Stimulated activated naive B cell treated with anti-CD40 and anti-IgM and Interleukin-4, amounts not matched to agents 10 μg/mL and 1 μg/mL and 100 μg/mL, for 72 hours (primary cell): ENCODE measurements around the gene TMEM248.
A peak's percentile ranks its signal among the peaks of the same experiment; 100 is the strongest.
"Not testable (repeated sequence)": the region's sequence is repeated elsewhere in the genome, so short reads cannot be mapped to it uniquely, and the experiment has no call there.

ENCODE experiments used
- ATAC-seq, 2 donors: fragments of 150-1000 bp; cut with Tn5 transposase; replicated peaks; 2 replicates each; pipeline ENCODE4 v1.10.0; 2021; ENCODE audit warnings: moderate library complexity in 1 of 2
- DNase-seq: peaks from one replicate; pipeline ENCODE4 v3.0.0; 2021
- H3K27ac Mint-ChIP-seq: one replicate; pipeline ENCODE4 v1.8.0; 2022; ENCODE audit warnings: mild to moderate bottlenecking, mixed read lengths
- H3K27me3 Mint-ChIP-seq, 2 donors: one replicate each; pipeline ENCODE4 v1.8.0; 2022; ENCODE audit warnings: mixed read lengths in 2 of 2
- H3K36me3 Mint-ChIP-seq, 2 donors: one replicate each; pipeline ENCODE4 v1.8.0; 2022; ENCODE audit warnings: mixed read lengths in 2 of 2, mild to moderate bottlenecking in 1 of 2
- H3K4me1 Mint-ChIP-seq, 2 donors: one replicate each; pipeline ENCODE4 v1.8.0; 2022; ENCODE audit warnings: mixed read lengths in 2 of 2, mild to moderate bottlenecking in 1 of 2
- H3K4me3 Mint-ChIP-seq, 2 donors: one replicate each; pipeline ENCODE4 v1.8.0; 2022; ENCODE audit warnings: mild to moderate bottlenecking in 2 of 2, mixed read lengths in 2 of 2, moderate library complexity in 1 of 2
- H3K9me3 Mint-ChIP-seq, 2 donors: one replicate each; pipeline ENCODE4 v1.8.0; 2022; ENCODE audit warnings: mixed read lengths in 2 of 2, mild to moderate bottlenecking in 1 of 2

The TMEM248 gene

DNA sequence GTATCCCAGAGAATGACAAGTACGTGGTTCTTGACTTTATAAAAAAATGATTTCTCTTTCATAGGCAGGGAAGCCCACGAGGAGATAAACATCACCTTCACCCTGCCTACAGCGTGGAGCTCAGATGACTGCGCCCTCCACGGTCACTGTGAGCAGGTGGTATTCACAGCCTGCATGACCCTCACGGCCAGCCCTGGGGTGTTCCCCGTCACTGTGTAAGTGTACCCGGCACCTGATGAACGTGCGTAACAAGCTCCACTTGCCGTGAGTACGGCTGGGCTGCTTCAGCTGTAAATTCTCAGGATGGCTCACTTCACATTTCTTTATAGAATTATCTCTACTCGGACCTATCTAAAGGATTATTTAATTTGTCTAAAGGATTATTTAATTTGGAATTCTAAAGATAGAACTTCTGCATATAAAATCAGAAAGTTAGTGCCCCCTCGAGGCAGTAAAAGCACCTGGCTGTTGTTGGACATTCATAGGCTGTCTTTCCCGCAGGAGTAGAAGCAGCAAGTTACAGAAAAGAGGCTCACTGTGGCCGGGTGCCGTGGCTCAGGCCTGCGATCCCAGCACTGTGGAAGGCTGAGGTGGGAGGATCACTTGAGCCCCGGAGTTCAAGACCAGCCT lies 27.6 kb downstream of the TMEM248 start:
- Mint-ChIP-seq H3K27ac (no peak overlapping the region), H3K4me3 (no peak overlapping the region), H3K4me1 (peaks cover 6 to 8% of the 10 kb centered on the region in 2 donors), H3K9me3 (no peaks in the 10 kb centered on the region), H3K36me3 (peaks cover 25 to 38% of the 10 kb centered on the region in 2 donors), H3K27me3 (no peaks in the 10 kb centered on the region)
- no peak for DNase-seq
- ATAC-seq = no peak

DNA sequence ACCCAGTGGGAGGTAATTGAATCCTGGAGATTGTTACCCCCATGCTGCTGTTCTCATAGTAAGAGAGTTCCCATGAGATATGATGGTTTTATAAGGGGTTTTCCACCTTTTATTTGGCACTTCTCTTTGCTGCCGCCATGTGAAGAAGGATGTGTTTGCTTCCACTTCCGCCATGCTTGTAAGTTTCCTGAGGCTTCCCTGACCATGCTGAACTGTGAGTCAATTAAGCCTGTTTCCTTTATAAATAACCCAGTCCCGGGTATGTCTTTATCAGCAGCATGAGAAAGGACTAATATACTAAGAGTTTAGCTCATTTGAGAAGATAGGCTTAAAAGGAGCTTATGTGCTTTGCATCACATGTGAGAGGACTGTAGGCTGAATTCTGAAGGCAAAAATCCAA lies 29.3 kb downstream of the TMEM248 start:
- Mint-ChIP-seq H3K4me1 (peaks cover 6 to 8% of the 10 kb centered on the region in 2 donors), H3K36me3 (peaks cover 15 to 33% of the 10 kb centered on the region in 2 donors), H3K4me3 (no peak overlapping the region), H3K27ac (peak overlapping the region; percentile 0), H3K9me3 (no peaks in the 10 kb centered on the region), H3K27me3 (no peaks in the 10 kb centered on the region)
- ATAC-seq = no peak
- DNase-seq = no peak

DNA sequence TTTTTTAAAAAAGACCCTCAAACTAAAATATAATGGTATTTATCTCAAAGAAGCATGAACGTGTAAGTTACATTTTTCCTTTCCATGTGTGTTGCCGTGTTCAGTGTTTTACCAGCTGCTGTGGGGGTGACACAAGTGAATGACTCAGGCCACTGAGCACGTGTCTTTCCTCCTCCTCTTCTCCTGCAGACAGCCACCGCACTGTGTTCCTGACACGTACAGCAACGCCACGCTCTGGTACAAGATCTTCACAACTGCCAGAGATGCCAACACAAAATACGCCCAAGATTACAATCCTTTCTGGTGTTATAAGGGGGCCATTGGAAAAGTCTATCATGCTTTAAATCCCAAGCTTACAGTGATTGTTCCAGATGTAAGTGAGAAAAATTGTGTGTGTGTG lies 29.7 kb downstream of the TMEM248 start:
- H3K27ac Mint-ChIP-seq = no peak overlapping the region
- no peaks in the 10 kb centered on the region for H3K27me3 Mint-ChIP-seq
- peaks cover 15 to 31% of the 10 kb centered on the region in 2 donors for H3K36me3 Mint-ChIP-seq
- no peak for DNase-seq
- ATAC-seq = no peak
- peaks cover 6 to 8% of the 10 kb centered on the region in 2 donors for H3K4me1 Mint-ChIP-seq
- no peak overlapping the region for H3K4me3 Mint-ChIP-seq
- H3K9me3 Mint-ChIP-seq = no peaks in the 10 kb centered on the region

DNA sequence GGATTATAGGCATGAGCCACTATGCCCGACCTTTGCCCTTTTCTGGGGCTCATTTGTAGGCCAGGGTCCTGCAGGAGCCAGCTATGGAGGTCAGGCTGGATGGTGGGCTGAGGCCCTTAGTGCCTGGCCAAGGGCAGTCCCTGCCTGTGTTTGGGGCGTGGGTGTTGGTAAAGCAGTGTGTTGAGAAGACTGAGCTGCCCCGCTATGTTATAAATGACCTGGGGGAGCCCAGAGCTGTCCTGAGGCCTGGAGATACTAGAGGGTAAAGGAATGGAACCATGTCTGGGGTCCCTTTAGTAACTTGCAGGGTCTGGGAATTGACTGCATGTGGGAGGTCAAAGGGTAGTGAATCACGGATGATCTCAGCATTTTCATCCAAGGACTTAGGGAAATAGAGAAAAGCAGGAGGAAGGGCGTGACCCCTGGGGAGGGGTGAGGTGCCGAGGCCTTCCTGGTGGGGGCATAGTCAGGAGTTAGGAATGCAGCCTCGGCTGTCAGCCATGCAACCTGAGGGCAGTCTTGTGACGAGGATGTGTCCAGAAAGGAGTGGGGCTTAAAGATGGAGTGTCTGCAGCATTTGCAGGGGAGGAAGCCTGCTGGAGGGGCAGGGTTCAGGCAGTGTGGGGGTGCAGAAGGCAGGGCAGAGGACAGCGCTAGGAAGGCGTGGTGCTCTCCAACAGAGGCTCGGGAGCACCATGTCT lies 31.5 kb downstream of the TMEM248 start:
- no peaks in the 10 kb centered on the region for H3K27me3 Mint-ChIP-seq
- DNase-seq (no peak), ATAC-seq (no peak)
- peaks cover 6 to 8% of the 10 kb centered on the region in 2 donors for H3K4me1 Mint-ChIP-seq
- no peaks in the 10 kb centered on the region for H3K9me3 Mint-ChIP-seq
- H3K36me3 Mint-ChIP-seq = peaks cover 17 to 39% of the 10 kb centered on the region in 2 donors
- H3K4me3 Mint-ChIP-seq = no peak overlapping the region
- H3K27ac Mint-ChIP-seq = peak overlapping the region; percentile 84

DNA sequence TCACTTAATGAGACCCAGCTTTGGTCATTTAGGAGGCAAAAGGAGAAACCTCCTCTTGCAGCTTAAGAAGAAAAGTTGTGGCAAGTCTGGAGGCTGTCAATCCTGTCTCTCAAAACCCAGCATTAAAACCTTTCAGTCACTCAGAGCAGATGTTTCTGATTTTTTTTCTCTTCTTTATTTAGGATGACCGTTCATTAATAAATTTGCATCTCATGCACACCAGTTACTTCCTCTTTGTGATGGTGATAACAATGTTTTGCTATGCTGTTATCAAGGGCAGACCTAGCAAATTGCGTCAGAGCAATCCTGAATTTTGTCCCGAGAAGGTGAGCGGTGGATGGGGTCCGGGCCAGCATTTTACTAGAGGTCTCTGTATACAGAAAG lies 32.0 kb downstream of the TMEM248 start:
- no peak for ATAC-seq
- peaks cover 6 to 8% of the 10 kb centered on the region in 2 donors for H3K4me1 Mint-ChIP-seq

GRCh38 chr7:66957595-66958290 lies 36.7 kb downstream of the TMEM248 start:
- peaks cover 0 to 2% of the 10 kb centered on the region in 2 donors for H3K4me1 Mint-ChIP-seq
- no peak for DNase-seq
- no peaks in the 10 kb centered on the region for H3K9me3 Mint-ChIP-seq
- no peak for ATAC-seq
- peaks cover 30 to 53% of the 10 kb centered on the region in 2 donors for H3K36me3 Mint-ChIP-seq
- no peaks in the 10 kb centered on the region for H3K27me3 Mint-ChIP-seq
- H3K27ac Mint-ChIP-seq = peak overlapping the region; percentile 10
- H3K4me3 Mint-ChIP-seq = no peak overlapping the region

More for the DNA sequence above, 32.0 kb downstream of the TMEM248 start:
- H3K36me3 Mint-ChIP-seq = peaks cover 17 to 43% of the 10 kb centered on the region in 2 donors
- H3K27ac Mint-ChIP-seq = peak overlapping the region; percentile 70
- H3K9me3 Mint-ChIP-seq = no peaks in the 10 kb centered on the region
- H3K4me3 Mint-ChIP-seq = no peak overlapping the region
- H3K27me3 Mint-ChIP-seq = no peaks in the 10 kb centered on the region
- DNase-seq = no peak

GRCh38 chr7:66958538-66959350 lies 37.7 kb downstream of the TMEM248 start:
- Mint-ChIP-seq H3K36me3 (peaks cover 27 to 52% of the 10 kb centered on the region in 2 donors), H3K27ac (peak overlapping the region; percentile 51), H3K27me3 (no peaks in the 10 kb centered on the region), H3K4me3 (no peak overlapping the region), H3K4me1 (no peaks in the 10 kb centered on the region), H3K9me3 (no peaks in the 10 kb centered on the region)
- DNase-seq (no peak), ATAC-seq (no peak)

- no peak overlapping the region for H3K4me3 Mint-ChIP-seq
These were observed 39.2 kb downstream of the TMEM248 start for GRCh38 chr7:66960192-66960591.

DNA sequence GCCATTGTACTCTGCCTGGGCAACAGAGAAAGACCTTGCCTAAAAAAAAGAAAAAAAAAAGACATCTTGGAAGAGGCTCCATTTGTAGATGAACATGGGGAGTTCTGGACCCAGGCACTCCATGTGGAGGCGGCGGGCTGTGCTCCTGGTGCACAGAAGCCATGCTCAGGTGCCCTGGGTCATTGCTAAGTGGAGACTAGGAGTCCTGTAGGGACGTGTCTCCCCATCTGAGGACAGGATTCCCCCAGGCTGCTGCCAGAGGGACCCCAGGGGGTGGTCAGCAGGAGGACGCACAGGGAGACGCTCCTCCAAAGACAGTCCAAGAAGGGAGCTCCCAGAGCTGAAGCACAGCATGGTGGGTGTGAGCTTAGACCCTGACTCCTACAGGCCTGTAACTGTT lies 40.1 kb downstream of the TMEM248 start:
- Mint-ChIP-seq H3K27ac (no peak overlapping the region), H3K4me3 (no peak overlapping the region), H3K4me1 (no peaks in the 10 kb centered on the region), H3K9me3 (no peaks in the 10 kb centered on the region), H3K27me3 (no peaks in the 10 kb centered on the region), H3K36me3 (peaks cover 27 to 44% of the 10 kb centered on the region in 2 donors)
- DNase-seq (no peak), ATAC-seq (no peak)

More at GRCh38 chr7:66960192-66960591, 39.2 kb downstream of the TMEM248 start:
- H3K36me3 Mint-ChIP-seq = peaks cover 27 to 46% of the 10 kb centered on the region in 2 donors
- ATAC-seq (no peak), DNase-seq (no peak)
- no peaks in the 10 kb centered on the region for H3K27me3 Mint-ChIP-seq
- H3K9me3 Mint-ChIP-seq = no peaks in the 10 kb centered on the region
- H3K27ac Mint-ChIP-seq = no peak overlapping the region
- no peaks in the 10 kb centered on the region for H3K4me1 Mint-ChIP-seq

DNA sequence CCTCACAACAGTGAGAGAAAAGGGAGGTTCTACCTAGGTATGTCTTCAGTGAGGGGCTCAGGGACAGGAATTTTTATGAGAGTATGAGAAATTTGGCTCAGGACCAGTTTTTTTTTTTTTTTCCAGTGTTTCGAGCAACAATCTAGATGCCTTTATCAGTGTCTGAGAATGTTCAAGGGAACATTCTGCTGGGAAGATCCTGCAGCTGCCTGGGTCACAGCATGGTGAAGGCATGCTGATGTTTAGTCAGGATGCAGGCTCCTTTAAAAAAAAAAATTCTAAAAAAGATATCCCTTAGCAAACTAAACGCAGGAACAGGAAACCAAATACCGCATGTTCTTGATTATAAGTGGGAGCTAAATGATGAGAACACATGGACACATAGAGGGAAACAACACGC lies 43.4 kb downstream of the TMEM248 start:
- no peak for DNase-seq

GRCh38 chr7:66967029-66967428 lies 46.0 kb downstream of the TMEM248 start:
- no peak for DNase-seq
- peaks cover 0 to 5% of the 10 kb centered on the region in 2 donors for H3K27me3 Mint-ChIP-seq
- no peaks in the 10 kb centered on the region for H3K36me3 Mint-ChIP-seq
- ATAC-seq = no peak
- H3K4me1 Mint-ChIP-seq = peaks cover 0 to 7% of the 10 kb centered on the region in 2 donors
- H3K9me3 Mint-ChIP-seq = no peaks in the 10 kb centered on the region
- no peak overlapping the region for H3K4me3 Mint-ChIP-seq
- H3K27ac Mint-ChIP-seq = no peak overlapping the region

More for the DNA sequence above, 43.4 kb downstream of the TMEM248 start:
- ATAC-seq = no peak
- Mint-ChIP-seq H3K4me1 (no peaks in the 10 kb centered on the region), H3K36me3 (peaks cover 16 to 18% of the 10 kb centered on the region in 2 donors), H3K9me3 (no peaks in the 10 kb centered on the region), H3K27ac (no peak overlapping the region), H3K27me3 (no peaks in the 10 kb centered on the region), H3K4me3 (no peak overlapping the region)

DNA sequence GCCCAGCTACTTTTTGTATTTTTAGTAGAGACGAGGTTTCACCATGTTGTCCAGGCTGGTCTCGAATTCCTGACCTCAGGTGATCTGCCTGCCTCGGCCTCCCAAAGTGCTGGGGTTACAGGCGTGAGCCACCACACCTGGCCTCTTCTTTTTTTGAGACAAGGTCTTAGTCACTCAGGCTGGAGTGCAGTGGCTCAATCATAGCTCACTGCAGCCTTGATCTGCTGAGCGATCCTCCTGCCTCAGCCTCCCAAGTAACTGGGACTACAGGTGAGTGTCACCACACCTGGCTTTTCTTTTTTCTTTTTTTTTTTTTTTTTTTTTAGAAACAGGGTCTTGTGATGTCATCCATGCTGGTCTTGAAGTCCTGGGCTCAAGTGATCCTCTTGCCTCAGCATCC lies 48.0 kb downstream of the TMEM248 start:
- H3K9me3 Mint-ChIP-seq, DNase-seq, H3K4me3 Mint-ChIP-seq, H3K27ac Mint-ChIP-seq, H3K36me3 Mint-ChIP-seq, H3K27me3 Mint-ChIP-seq, H3K4me1 Mint-ChIP-seq, ATAC-seq: not testable (repeated sequence)

DNA sequence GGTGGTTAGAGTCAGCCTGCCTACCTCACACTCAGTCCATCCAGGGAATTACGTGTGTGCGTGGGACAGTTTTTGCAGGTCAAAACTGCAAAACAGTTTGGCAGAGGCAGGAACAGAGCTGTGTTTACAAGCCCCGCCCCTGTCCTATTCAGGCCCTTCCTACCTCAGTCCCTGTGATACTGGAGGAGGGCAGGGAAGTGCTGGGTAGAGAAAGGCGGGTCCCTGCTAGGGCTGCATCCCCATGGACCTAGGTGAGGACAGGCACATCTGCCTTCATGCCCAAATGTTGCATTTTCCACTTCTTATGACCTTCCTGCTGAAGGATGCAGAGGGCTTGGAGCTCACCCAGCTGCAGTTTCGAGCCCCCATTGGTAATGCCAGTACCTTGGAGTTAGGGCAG lies 49.3 kb downstream of the TMEM248 start:
- Mint-ChIP-seq H3K27ac (no peak overlapping the region), H3K36me3 (no peaks in the 10 kb centered on the region), H3K4me3 (no peak overlapping the region), H3K9me3 (peaks cover 0 to 2% of the 10 kb centered on the region in 2 donors), H3K27me3 (peaks cover 0 to 5% of the 10 kb centered on the region in 2 donors), H3K4me1 (peaks cover 0 to 7% of the 10 kb centered on the region in 2 donors)
- DNase-seq (no peak), ATAC-seq (no peak)

GRCh38 chr7:66974986-66975590 lies 54.1 kb downstream of the TMEM248 start:
- DNase-seq = no peak
- no peak overlapping the region for H3K27ac Mint-ChIP-seq
- peaks cover 8 to 12% of the 10 kb centered on the region in 2 donors for H3K4me1 Mint-ChIP-seq
- ATAC-seq = no peak
- peaks cover 6 to 7% of the 10 kb centered on the region in 2 donors for H3K9me3 Mint-ChIP-seq
- peaks cover under 1 to 6% of the 10 kb centered on the region in 2 donors for H3K36me3 Mint-ChIP-seq
- H3K27me3 Mint-ChIP-seq = peaks cover 0 to 5% of the 10 kb centered on the region in 2 donors
- no peak overlapping the region for H3K4me3 Mint-ChIP-seq
